Dermis microvascular lymphatic vessel endothelial cell (primary cell): ENCODE data around the gene ZNF326. TPM values are rescaled to one million over a fixed set of nuclear protein-coding genes. Genes with fewer than 3 reads are reported as not detected.

ENCODE experiments used
- DNase-seq, 2 donors: peaks; one replicate each; pipeline versions ENCODE4 v3.0.0 to v3.0.0-alpha.2; 2010; ENCODE audit warnings: low read depth in 2 of 2
- total RNA-seq: library from RNA; depleted of rRNA; stranded (reverse); fragments of >200 nt; gene quantifications from 2 replicates; pipeline ENCODE4 v1.2.1, GENCODE V29; 2014

The ZNF326 gene, protein sequence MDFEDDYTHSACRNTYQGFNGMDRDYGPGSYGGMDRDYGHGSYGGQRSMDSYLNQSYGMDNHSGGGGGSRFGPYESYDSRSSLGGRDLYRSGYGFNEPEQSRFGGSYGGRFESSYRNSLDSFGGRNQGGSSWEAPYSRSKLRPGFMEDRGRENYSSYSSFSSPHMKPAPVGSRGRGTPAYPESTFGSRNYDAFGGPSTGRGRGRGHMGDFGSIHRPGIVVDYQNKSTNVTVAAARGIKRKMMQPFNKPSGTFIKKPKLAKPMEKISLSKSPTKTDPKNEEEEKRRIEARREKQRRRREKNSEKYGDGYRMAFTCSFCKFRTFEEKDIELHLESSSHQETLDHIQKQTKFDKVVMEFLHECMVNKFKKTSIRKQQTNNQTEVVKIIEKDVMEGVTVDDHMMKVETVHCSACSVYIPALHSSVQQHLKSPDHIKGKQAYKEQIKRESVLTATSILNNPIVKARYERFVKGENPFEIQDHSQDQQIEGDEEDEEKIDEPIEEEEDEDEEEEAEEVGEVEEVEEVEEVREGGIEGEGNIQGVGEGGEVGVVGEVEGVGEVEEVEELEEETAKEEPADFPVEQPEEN
- total RNA-seq = 5.9 and 7.5 TPM in 2 replicates

DNA sequence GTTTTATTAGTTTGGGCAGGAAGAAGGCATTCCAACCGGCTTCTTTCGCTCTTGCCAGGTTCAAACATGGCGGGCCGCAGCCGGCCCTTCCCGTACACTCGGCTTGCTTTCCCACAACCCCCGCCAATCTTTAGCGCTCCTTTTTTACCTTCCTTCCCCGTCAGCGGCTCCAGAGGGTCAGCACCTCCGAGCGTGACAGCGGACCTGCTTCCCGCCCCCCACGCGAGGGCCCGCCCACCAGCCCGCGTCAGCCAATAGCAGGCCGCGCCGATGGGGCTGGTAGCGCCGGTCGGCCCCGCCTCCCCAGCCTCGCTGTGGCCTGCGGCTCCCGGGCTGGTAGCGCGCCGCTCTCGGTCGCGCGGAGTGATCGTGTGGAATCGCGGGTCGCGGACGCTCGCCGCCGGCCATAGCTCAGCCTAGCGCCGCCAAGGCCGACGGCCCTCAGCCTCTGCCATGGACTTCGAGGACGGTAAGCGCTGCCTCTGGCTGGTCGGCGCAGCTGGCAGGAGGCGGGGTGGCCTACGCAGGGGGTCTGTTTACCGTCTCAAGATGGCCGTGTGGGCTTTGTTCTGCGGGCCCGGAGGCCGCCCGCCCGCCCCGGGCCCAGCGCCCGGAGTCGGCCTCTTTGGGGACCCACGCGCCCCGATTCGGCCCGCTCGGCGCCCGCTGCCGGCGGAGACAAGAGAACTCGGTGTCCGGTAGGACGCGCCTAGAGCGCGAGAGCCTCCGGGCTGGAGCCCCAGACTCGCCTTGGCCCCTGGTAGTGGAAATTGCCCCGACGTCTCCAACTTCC, at the start of gene ZNF326:
ZNF326 (plus strand) TSS at position 306 of the 793 bp plus-strand sequence; CDS start at position 454, 148 bp downstream.
- DNase-seq = peak; percentile 85 to 97

DNA sequence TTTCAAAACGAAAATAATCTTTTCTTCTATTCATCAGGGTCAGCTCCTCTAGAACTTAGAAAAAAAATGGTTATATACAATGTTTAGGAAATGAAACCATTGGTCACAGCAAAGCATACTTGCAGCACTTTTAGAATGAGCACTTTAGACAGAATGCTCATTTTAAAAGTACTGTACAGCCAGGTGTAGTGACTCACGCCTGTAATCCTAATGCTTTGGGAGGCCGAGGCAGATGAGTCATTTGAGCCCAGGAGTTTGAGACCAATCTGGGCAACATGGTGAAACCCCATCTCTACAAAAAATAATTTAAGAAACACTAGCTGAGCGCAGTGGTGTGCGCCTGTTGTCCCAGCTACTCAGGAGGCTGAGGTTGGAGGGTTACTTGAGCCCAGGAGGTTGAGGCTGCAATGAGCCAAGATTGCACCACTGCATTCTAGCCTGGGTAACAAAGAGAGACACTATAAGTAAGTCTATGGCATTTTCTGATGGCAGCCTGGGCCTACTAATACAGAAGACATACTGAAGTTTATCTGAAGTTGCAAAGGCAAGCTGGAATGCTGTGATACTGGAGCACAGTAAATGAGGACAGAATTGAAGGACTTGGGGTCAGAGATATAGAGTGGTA, 48.9 kb upstream of the ZNF326 start:
- no peak for DNase-seq

DNA sequence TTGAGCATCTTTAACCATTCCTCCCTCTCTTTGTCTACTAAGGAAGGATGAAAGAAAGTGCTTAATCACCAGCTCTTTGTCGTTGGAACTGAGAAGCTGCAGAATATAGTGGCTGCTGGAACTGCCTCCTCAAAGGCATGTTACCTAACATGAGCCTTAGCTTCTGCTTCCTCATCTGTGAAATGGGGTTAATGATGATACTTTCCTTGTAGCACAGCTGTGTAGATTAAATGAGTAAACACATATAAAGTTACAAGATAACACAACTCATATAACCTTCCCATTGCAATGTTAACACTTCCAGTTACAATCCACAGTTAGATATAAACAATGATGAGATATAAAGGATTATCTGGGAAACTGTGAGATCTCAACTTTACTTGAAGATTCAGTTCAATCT, 48.4 kb upstream of the ZNF326 start:
- no peak for DNase-seq

DNA sequence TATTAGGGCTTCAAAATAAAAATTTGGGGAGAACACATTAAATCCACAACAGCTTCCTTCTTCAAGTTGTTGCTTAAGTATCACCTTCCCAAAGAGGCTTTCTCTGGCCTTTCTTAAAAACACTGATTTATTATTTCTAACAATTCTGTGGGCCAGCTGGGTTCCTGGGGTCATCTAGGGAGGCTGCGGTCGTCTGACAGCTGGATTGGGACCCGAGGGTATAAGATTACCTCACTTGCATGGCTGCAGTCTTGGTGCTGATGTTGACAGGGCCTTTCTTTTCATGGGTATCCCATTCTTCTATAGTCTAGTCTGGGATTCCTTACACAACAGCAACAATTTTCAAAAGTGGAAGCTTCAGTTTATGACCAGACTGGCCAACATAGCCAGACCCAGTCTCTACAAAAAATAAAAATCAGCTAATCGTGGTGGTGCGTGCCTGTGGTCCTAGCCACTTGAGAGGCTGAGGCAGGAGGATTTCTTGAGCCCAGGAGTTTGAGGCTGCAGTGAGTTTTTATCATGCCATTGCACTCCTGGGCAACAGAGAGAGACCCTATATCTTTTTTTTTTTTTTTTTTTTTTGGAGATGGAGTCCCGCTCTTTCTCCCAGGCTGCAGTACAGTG, 46.1 kb upstream of the ZNF326 start:
- DNase-seq = no peak

DNA sequence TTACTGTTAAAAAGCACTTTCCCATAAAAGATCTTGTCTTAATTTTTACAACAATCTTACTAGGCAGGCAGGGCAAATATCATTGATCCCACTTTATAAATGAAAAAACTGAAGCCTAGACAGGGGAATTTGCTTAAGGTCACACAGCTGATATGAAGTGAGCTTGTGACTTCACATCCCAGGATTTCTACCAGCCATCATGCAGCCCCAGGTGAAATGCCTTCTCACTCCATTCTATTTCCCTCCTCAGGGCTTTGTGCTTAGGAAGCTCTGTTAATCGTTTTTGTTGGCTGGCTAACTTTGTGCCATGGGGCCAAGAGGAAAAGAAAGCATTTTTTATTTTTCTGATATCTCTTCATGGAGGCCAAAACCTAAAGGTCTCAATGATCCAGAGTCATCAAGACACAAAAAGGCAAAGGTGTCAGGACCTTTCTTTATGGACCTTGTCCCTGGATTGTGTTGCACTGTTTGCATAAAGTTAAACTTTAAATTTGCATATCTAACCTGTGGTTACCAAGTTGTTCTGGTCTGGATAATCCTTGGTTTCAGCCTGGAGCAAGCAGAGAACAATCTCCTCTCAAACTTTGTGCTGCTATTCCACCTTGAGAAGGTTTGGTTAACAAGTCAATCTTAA, 44.8 kb upstream of the ZNF326 start:
- no peak for DNase-seq

DNA sequence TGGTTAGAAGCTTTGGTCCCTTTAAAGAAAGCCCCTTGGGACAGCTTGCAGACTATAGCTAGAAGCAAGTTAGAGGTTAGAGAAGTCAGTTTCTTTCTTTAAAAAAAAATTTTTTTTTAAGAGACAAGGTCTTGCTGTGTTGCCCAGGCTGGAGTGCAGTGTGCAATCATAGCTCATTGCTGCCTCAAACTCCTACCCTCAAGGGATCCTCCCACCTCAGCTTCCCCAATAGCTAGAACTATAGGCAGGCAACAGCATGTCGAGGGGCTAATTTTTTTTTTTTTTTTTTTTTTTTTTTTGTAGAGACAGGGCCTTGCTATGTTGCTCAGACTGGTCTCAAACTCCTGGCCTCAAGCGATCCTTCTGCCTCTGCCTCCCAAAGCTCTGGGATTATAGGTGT, 44.2 kb upstream of the ZNF326 start:
- DNase-seq = no peak

DNA sequence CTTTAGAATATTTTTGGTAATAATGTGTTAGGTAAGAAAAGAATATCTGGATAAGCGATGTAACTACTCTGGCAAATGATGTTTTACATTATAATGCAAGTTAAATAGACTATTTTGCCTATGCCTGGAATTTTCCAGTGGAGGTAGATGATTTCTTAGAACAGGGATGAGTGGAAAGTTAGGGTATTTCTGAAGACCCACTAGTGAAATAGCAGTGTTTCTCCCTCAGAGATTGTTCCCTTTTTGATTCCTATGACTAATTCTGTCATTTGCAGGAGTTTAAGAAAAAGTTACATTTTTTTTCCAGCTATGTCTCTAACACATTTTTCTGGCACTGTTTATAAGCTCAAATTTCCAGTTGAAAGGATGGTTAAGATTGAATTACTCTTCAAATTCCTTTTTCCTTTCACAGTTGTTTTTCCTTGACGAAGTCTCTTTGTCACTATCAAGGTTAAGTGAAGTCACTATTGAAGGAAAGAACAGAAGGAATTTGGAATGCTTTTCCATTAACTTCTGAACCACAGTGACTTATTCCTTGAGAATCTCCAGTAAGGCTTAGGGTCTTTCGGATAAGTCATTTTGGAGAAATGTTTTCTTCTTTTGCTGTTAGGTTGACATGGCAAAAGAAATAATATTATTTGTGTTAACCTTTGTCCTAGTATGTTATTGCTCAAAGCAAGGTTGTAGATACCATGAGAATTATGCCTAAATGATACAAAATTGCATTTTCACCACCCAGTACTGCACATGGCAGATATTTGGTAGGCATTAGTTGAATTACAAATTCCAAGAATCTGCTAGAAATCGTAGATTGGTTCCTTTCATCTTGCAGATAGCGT, 42.9 kb upstream of the ZNF326 start:
- no peak for DNase-seq

DNA sequence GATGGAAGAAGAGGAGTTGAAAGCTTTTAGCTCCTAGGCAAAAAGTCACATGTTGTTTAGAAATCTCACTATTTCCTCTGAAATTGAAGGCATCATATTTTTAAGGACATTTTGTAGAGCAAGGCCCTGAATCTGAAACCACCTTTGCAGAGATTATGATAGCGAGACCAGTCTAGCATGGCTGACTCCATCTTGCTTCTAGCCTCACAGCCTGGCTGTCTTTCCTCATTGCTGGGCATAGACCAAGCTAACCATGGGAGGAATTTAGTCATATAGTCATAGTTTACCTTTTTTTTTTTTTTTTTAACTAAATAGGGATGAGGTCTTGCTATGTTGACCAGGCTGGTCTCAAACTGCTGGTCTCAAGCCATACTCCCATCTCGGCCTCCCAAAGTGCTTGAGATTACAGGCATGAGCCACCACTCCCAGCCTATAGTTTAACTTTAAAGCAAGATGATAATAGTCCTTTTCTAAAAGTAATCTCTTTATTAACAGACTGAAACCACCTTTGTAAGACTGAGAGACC, 42.2 kb upstream of the ZNF326 start:
- no peak for DNase-seq

DNA sequence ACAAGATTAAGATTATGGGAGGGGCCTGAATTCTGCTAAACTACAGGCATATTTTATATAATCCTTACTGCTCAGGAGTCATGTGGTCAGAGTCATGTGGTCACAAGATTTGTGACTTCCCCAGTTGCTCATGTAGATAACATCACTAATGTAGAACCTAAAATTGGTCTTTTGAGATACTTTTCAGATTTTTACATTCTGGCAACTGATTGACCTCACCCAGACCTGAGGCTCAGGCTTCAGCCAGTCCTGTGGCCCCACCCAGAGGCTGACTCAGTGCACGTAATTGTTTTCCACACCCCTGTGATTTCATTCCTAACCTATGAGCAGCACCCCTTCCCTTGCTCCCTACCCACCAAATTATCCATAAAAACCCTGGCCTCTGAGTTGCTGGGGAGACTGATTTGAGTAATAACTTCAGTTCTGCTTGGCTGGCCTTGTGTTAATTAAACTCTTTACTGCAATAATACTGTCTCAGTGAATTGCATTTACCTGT, 41.7 kb upstream of the ZNF326 start:
- peak in 1 of 2 donors; percentile 57 for DNase-seq

DNA sequence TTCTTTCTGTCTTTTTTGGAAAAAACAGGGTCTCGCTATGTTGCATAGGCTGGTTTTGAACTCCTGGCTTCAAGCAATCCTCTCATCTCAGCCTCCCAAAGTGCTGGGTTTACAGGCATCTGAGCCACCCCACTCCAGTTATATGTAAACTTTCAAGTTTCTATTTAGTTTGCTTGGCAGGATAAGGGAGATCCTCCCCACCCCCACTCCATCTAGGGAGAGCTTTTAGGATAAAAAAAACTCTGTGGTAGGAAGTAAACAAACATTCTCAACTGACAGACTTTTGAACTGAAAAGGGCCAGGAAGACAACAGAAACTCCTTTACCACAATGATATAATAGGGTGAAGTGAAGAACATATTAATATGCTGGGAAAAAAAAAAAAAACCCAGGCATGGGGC, 41.0 kb upstream of the ZNF326 start:
- DNase-seq = no peak

DNA sequence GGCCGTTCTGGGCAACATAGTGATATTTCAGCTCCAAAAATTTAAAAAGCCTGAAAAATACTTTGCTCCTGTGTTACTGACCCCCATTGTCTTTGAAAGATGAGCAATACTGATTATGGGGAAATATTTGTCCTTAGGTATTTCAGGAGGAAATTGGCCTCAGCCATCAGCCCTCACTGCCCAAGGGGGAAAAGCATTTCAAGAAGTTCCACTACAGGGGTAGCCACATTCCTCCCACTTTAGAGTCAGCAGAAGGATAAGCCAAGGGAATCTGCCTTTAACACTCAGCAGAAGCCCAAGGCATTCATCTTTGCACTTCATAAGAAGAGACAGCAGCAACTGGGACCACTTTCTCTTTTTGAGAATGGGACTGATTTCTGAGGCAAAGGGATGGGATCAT, 40.5 kb upstream of the ZNF326 start:
- DNase-seq = no peak

DNA sequence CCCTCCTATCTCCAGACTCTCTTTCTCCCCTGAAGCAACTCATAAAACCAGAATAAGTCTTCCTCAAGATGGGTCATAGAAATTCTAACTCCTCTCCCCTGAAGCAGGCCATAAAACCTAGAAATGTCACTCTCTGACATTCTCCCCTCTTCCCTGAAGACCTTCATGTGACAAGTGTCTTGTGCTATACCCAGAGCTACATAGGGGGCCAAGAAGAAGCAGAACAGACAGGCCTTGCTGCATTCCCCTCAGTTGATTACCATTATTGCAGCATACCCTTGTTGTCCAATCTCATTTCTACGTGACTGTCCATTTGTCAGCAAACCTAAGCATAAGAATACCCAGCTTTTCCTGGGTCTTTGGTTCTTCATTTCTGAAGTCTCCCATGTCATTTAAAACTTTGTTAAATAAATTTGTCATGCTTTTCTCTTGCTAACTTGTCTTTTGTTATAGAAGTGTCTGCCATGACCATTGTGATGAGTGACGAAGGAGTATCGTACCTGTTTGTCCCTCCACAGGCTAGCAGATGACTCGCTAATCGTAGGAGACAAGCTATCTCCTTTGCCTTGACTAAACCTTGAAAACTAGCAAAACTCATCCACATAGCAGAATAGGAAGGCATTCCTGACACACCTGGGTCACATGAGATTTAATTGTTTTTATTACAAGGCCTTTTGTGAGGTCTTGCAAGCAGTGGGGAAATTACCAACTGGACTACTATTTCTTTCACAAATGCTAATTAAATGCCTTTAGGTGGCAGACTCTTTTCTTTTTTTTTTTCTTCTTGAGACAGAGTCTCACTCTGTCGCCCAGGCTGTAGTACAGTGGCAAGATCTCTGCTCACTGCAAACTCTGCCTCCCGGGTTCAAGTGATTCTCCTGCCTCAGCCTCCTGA, 39.4 kb upstream of the ZNF326 start:
- DNase-seq = no peak

DNA sequence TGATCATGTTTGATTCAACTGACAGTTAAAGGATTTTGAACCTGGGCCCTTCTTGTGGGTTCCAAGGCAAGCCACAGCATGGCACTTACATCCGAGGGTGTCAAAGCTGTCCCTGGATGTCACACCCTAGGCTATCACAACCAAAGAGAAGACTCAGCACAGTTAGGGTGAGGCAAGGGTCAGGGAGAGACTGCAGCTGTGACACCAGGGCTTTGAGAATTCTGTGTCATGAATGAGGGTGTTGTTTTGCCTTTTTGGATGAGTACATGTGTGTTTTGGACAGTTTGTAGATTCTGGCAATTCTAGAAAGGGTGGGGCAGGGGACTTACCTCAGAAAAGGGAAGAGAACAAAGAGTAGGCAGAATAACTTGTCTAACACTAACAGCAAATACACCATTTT, 37.8 kb upstream of the ZNF326 start:
- DNase-seq = no peak

DNA sequence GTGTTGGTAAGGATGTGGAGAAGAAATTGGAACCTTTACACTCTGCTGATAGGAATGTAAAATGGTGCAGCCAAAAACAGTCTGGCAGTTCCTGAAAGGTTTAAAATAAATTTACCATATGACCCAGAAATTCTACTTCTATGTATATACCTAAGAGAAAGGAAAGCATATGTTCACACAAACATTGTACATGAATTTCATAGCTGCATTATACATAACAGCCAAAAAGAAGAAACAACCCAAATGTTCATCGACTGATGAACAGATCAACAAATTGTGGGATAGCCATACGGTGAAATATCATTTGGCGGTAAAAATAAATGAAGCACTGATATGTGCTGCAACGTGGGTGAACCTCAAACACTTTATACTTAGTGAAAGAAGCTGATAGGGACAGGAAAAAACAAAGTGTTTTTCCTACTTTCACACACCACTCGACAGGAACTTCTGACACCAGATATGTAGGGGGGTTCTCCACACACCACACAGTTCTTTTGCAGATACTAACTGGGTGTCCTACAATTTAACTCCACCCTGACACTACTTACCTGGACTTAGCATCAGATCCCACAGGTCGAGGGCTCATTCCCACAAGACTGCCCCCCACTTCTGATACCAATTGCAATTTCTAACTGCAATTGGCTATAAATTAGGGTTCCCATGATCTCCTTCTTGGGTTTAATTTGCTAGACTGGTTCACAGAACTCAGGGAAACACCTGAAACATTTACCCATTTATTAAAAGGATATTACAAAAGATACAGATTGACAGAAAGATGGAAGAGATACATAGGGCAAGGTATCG, 35.9 kb upstream of the ZNF326 start:
- DNase-seq = no peak

DNA sequence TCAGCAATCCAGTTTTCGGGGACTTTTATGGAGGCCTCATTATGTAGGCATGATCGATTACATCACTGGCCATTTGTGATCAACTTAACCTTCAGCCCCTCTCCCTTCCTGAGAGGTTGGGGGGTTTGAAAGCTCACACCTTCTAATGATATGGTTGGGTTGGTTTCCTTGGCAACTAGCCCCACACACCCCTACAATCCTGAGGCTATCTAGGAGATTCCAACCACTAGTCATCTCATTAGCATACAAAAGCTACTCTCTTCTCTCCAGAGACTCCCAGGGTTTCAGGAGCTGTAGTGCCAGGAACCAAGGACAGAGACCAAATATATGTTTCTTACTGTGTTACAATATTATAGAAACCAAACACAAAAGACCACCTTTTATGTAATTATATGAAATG, 35.2 kb upstream of the ZNF326 start:
- DNase-seq = no peak

DNA sequence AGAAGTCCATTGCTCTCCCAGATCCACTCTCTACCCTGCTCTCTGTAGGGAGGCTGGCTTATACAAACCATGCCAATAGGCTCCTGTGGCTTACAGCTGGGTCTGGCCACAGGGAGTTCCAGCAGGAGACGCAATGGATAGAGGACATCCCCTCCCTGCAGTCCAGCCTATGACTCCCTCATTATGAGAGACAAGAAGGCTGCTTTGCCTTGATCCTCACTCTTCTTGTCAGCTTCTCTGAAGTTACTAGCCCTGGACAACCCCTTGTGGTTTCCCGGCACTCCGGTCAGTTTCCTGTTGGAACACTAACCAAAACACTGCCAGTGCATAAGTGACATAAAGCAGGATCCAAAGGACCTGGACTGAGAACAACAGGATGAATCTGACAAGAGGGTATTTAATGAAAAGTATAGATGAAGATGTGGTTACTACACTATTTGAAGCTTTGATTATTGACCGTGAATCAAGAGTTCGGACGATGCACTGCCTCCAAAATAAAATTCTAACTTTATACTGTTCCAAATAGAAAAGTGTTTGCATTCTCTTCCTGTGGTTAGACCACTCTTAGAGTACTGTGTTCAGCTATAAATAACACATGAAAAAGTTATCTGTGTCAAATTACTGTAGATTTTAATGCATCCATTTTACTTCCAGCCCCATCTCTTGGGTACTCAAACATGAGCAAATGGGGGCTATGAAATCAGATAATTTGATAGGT, 32.7 kb upstream of the ZNF326 start:
- peak in 1 of 2 donors; percentile 71 for DNase-seq

DNA sequence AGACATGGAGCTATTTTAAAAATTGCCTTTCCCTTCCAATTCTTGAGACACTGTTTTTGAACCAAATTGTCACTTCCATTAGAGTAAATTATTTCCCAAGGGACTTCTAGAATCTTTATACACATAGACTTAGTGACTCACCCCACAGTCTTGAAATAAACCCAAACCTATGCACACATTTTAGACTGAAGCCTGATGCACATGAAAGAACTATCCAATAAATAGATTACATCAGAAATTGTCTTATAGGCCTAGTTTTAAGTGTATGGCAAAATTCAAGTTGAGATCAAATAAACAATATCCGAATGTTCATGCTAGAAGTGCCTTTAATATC, 32.2 kb upstream of the ZNF326 start:
- DNase-seq = no peak
